GM12874 (cell line): ENCODE results near the gene RPS27A.

Source experiments
- CTCF ChIP-seq: IDR thresholded peaks from 2 replicates; pipeline ENCODE4 v1.5.1; 2011; ENCODE audit warnings: low read depth, mild to moderate bottlenecking, control low read depth, low read length, moderate library complexity; ENCODE audit not compliant: insufficient read depth

RPS27A gene

GRCh38 chr2:55252832-55253231 lies 20.3 kb downstream of the RPS27A start:
- TF ChIP-seq CTCF: no peak

- no peak for TF ChIP-seq CTCF
Measured at GRCh38 chr2:55268288-55268906, 35.9 kb downstream of the RPS27A start.

- TF ChIP-seq CTCF: 0 out of 2 replicates have a peak, but pooled peaks have one; percentile 2
Measured at GRCh38 chr2:55268907-55269644, 36.6 kb downstream of the RPS27A start, which contains the start of gene MTIF2. Gene MTIF2 (minus strand): TSS chr2:55269231. CDS start chr2:55263858, 5,373 bp downstream.

- no peak for TF ChIP-seq CTCF
Measured at GRCh38 chr2:55269645-55269990, 37.1 kb downstream of the RPS27A start.

- no peak for TF ChIP-seq CTCF
Measured at GRCh38 chr2:55277310-55277709, 44.8 kb downstream of the RPS27A start.

- no peak for TF ChIP-seq CTCF
Measured at GRCh38 chr2:55282110-55282917, 49.8 kb downstream of the RPS27A start.

GRCh38 chr2:55283083-55283482 lies 50.6 kb downstream of the RPS27A start:
- TF ChIP-seq CTCF: no peak
